HepG2 (cell line): Measurements from ENCODE around the gene TBCB. TPM values are rescaled to one million over a fixed set of nuclear protein-coding genes. Genes with fewer than 3 reads are reported as not detected.
A peak's percentile ranks its signal among the peaks of the same experiment; 100 is the strongest.

Source experiments
- GATAD1 ChIP-seq: IDR thresholded peaks from 2 replicates; pipeline ENCODE4 v1.6.1; 2016; ENCODE audit warnings: missing genetic modification reagents, missing compliant biosample characterization
- HNRNPH1 ChIP-seq: fragments of 200-400 bp; formaldehyde crosslinking; optimal IDR thresholded peaks from 2 replicates; pipeline ENCODE3; 2017; ENCODE audit warnings: mild to moderate bottlenecking, low read depth, low read length
- JDP2 ChIP-seq: sonication (generic); formaldehyde crosslinking; IDR thresholded peaks from 2 replicates; pipeline ENCODE4 v1.8.1; 2022; ENCODE audit warnings: missing genetic modification reagents, borderline replicate concordance
- LBX2 ChIP-seq: sonication (generic); formaldehyde crosslinking; IDR thresholded peaks from 2 replicates; pipeline ENCODE4 v1.5.0; 2020; ENCODE audit warnings: missing genetic modification reagents, mild to moderate bottlenecking, borderline replicate concordance
- NCOA1 ChIP-seq: sonication (generic); formaldehyde crosslinking; IDR thresholded peaks from 2 replicates; pipeline ENCODE4 v1.9.0; 2021; ENCODE audit warnings: missing genetic modification reagents
- NFAT5 ChIP-seq: sonication (generic); formaldehyde crosslinking; IDR thresholded peaks from 2 replicates; pipeline ENCODE4 v1.4.0; 2020; ENCODE audit warnings: missing genetic modification reagents
- NFIC ChIP-seq: IDR thresholded peaks from 2 replicates; pipeline ENCODE4 v1.6.1; 2012; ENCODE audit warnings: mild to moderate bottlenecking, low read length, inconsistent platforms
- RAD51 ChIP-seq: fragments of 450-650 bp; IDR thresholded peaks from 2 replicates; pipeline ENCODE4 v1.6.1; 2016; ENCODE audit warnings: borderline replicate concordance
- RFX5 ChIP-seq: IDR thresholded peaks from 2 replicates; pipeline ENCODE4 v1.6.1; 2011; ENCODE audit warnings: low read depth, low read length, improper control_type of control experiment
- SOX13 ChIP-seq, 3 experiments: fragments of 450-650 bp in 1 of 3; sonication (generic) in 1 of 3; formaldehyde crosslinking in 1 of 3; IDR thresholded peaks in 2 of 3; conservative IDR thresholded peaks in 1 of 3; 2 replicates each; pipeline versions ENCODE4 v1.5.0 to v1.6.1; 2016 to 2020; ENCODE audit warnings: antibody characterized with exemption in 1 of 3, mild to moderate bottlenecking in 1 of 3, missing compliant biosample characterization in 1 of 3, missing genetic modification reagents in 1 of 3, moderate library complexity in 1 of 3
- TEAD3 ChIP-seq: optimal IDR thresholded peaks from 2 replicates; pipeline ENCODE3; 2016; ENCODE audit warnings: borderline replicate concordance
- ZHX2 ChIP-seq, 2 experiments: sonication (generic) in 1 of 2; formaldehyde crosslinking in 1 of 2; IDR thresholded peaks; 2 replicates each; pipeline versions ENCODE4 v1.6.1 to v1.9.0; 2014 to 2022; ENCODE audit warnings: antibody characterized with exemption in 1 of 2, borderline replicate concordance in 1 of 2, inconsistent platforms in 1 of 2, low read depth in 1 of 2, missing genetic modification reagents in 1 of 2
- ZNF205 ChIP-seq: IDR thresholded peaks from 2 replicates; pipeline ENCODE4 v1.6.1; 2018; ENCODE audit warnings: missing biosample characterization, missing genetic modification reagents
- ZNF224 ChIP-seq: sonication (generic); formaldehyde crosslinking; IDR thresholded peaks from 2 replicates; pipeline ENCODE4 v1.5.0; 2020; ENCODE audit warnings: mild to moderate bottlenecking, missing genetic modification reagents
- ZNF501 ChIP-seq: sonication (generic); formaldehyde crosslinking; IDR thresholded peaks from 2 replicates; pipeline ENCODE4 v1.5.1; 2020; ENCODE audit warnings: mild to moderate bottlenecking, moderate library complexity, missing genetic modification reagents
- ZNF772 ChIP-seq: sonication (generic); formaldehyde crosslinking; IDR thresholded peaks from 2 replicates; pipeline ENCODE4 v1.5.0; 2020; ENCODE audit warnings: mild to moderate bottlenecking, missing genetic modification reagents
- polyA plus RNA-seq, 8 experiments: library from polyadenylated mRNA; depleted of rRNA in 3 of 8; stranded (reverse) in 7 of 8; unstranded in 1 of 8; fragments of >200 nt; fragmentation: Illumina TruSeq in 4 of 8; extraction: Trizol in 4 of 8; gene quantifications; 2 replicates each; pipeline versions ENCODE4 v1.2.1 to v1.2.3, GENCODE V29; 2011 to 2016; ENCODE audit warnings: low read depth in 4 of 8, missing spikeins in 1 of 8, mixed read lengths in 1 of 8; ENCODE audit not compliant: insufficient read depth in 1 of 8
- total RNA-seq, 5 experiments: library from RNA; depleted of rRNA; stranded (reverse); fragments of >200 nt; fragmentation: Illumina TruSeq; extraction: Trizol; gene quantifications; 2 replicates each; pipeline ENCODE4 v1.2.3, GENCODE V29; 2016; ENCODE audit warnings: low read depth in 1 of 5

The TBCB gene
- total and polyA plus RNA-seq, 2 of the 13 experiments (the other 11 are each of a cell fraction or from before 2014, with no cell fraction given): 271 to 276 TPM

- TF ChIP-seq ZHX2 (IDR thresholded peaks at IDR 0.05; ENCODE audit: low read depth) (0 out of 2 replicates have a peak, but pooled peaks have one; percentile 20), ZHX2 (CRISPR knock-in tag; IDR thresholded peaks at IDR 0.05; ENCODE audit: borderline replicate concordance) (no peak), NCOA1 (0 out of 2 replicates have a peak, but pooled peaks have one; percentile 71), ZNF205 (0 out of 2 replicates have a peak, but pooled peaks have one; percentile 53), SOX13 (IDR thresholded peaks at IDR 0.05) (peak; percentile 76; the same call in 1 of the 2 replicates), SOX13 (CRISPR knock-in tag; conservative IDR thresholded peaks at IDR 0.05 in 1 of 2, IDR thresholded peaks at IDR 0.05 in 1 of 2) (peak in 1 of 2 experiments; percentile 93; a peak in 2 of 4 replicates), NFIC (peak; percentile 50; the same call in 1 of the 2 replicates), HNRNPH1 (peak; percentile 23), RAD51 (no peak), GATAD1 (CRISPR knock-in tag) (peak; percentile 75), RFX5 (no peak), ZNF224 (CRISPR knock-in tag) (no peak), NFAT5 (no peak), ZNF772 (peak; percentile 79; the same call in 1 of the 2 replicates), LBX2 (CRISPR knock-in tag) (no peak), TEAD3 (peak; percentile 85), JDP2 (CRISPR knock-in tag) (no peak), ZNF501 (CRISPR knock-in tag) (peak; percentile 61; the same call in 1 of the 2 replicates)
These were observed 5.1 kb downstream of the TBCB start (continued) for GRCh38 chr19:36120092-36120983.
